HG02973 (cell line): ENCODE data around the gene COX15.
"Not testable (repeated sequence)": the region's sequence is repeated elsewhere in the genome, so short reads cannot be mapped to it uniquely, and the experiment has no call there.

Source experiments
- ATAC-seq: cut with Tn5 transposase; IDR thresholded peaks from one replicate; pipeline ENCODE4 v1.9.1; 2021; ENCODE audit warnings: moderate library complexity; ENCODE audit not compliant: unreplicated experiment

COX15 gene

DNA sequence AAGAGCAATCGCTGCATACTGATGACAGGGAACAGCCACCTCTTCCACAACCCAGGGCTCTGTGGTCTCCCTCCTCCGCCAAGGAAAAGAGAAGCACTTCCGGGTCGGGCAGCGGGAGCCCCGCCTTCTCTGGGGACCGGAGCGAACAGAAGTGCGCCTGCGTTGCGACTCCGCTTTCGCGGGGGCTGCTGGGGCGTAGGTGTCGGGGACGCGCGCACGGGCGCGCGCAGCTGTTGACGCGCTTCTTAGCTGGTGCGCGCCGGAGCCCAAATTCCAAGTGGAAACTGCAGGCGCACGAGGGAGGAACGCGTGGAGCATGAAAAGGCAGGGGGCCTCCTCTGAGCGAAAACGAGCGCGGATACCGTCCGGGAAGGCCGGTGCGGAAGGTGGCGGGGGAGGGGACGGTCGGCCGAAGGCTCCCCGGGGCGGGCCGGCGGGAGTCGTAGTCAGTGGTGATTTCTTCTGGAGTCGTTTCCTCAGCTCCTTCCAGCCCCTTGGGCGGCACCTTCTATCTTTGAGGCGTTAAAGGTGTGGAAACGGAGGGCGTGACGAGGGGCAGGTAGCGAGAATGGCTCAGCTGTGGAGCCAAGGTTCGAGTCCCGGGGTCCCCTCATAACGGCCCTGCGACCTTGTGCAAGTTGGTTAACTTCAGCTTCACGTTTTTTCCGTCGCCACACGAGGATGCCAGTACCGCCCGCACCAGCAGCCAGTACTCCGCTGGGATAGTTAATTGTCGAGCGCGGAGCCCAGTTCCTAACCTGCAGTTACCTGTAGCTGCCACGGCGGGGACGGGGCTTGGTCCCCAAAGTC lies at the start of gene COX15, which contains the start of gene CUTC:
COX15 (minus strand) TSS at position 95 of the 810 bp plus-strand sequence; CDS start at position 17, 78 bp downstream.
CUTC (plus strand) TSS at position 202 of the 810 bp plus-strand sequence; CDS start at position 317, 115 bp downstream.
- peak; percentile 81 for ATAC-seq

- no peak for ATAC-seq
Observed at GRCh38 chr10:99779335-99779734, 47.4 kb upstream of the COX15 start.

- ATAC-seq: no peak
Observed at GRCh38 chr10:99777918-99778714, 46.2 kb upstream of the COX15 start.

GRCh38 chr10:99775850-99776249 lies 43.9 kb upstream of the COX15 start:
- ATAC-seq: no peak

- ATAC-seq: no peak
Observed at GRCh38 chr10:99770408-99771045, 38.6 kb upstream of the COX15 start.

- no peak for ATAC-seq
Observed at GRCh38 chr10:99769706-99770105, 37.8 kb upstream of the COX15 start.

DNA sequence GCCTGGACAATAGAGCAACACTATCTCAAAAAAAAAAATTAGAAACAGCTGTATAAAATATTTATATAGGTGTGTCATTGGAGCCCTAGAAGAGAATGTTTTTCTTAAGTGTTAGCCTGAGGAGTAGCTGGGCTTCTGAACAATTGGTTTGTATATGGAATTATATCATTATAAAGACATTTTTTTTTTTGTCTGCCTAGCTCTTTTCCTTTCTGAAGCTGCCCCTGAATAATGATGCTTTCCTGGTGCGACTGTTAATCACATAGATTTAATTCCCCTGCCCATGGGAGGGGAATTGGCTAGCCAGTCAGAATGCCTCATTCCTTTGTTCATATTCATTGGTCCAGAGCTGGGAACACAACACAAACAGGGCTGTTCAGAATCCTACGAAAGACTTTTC lies 36.6 kb upstream of the COX15 start:
- ATAC-seq: no peak

DNA sequence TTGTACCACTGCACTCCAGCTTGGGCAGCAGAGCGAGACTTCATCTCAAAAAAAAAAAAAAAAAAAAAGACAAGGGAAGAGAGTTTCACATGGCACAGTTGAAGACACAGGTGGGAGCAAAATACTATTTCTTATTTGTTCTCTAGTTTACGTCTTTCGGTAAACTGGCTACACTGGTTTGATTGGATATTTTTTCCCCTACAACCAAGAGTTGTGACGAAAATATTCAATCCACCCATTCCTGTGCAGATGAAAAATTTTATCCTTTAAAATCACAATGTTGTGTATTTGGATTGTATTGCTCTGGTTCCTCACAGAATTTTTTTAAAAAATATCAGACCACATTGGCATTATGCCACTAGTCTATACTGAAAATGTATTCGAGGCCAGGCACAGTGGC lies 36.0 kb upstream of the COX15 start:
- no peak for ATAC-seq

GRCh38 chr10:99766302-99766681 lies 34.4 kb upstream of the COX15 start:
- peak; percentile 87 for ATAC-seq

DNA sequence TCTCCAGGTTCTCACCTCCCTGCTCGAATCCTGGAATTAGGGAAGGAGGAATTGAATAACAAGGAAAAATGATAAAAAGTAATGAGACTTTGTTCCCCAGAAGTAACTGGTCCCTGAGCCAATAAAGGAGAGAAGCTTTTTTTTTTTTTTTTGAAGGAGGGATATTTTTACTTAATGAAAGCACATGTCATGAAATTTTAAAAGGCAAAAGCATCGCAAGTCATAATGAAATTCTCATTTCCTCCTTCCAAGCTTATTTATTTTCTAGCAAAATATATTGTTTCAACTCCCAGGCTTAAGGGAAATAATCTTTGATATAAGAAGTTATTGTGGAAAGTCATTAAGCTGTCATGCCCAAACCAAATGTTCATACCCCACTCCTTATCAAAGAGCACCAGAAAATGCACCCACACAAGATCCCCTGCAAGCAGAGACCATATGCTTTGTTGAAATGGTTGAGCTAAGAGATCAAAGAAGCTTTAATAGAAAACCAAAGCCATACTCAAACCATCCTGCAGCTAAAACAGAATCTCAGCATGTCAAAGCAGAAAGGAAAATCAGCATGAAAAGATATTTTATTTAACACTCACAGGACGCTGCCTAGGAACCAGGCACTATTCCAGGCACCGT lies 33.9 kb upstream of the COX15 start:
- ATAC-seq: no peak

DNA sequence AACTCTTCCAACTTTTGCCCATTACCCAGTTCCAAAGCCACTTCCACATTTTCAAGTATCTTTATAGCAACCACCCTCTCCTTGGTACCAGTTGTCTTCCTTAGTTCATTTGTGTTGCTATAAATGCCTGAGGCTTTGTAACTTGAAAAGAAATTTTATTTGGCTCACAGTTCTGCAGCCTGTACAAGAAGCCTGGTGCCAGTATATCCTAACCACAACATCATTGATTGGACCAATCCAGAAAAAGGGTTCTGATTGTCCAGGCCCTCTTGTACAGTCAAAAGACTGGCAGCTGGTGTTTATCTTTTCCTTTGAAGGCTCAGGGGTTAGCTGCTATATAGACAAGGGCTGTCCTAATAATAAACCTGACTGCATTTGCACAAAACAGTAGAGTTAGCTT lies 29.4 kb upstream of the COX15 start:
- no peak for ATAC-seq

GRCh38 chr10:99760321-99760720 lies 28.4 kb upstream of the COX15 start:
- no peak for ATAC-seq

DNA sequence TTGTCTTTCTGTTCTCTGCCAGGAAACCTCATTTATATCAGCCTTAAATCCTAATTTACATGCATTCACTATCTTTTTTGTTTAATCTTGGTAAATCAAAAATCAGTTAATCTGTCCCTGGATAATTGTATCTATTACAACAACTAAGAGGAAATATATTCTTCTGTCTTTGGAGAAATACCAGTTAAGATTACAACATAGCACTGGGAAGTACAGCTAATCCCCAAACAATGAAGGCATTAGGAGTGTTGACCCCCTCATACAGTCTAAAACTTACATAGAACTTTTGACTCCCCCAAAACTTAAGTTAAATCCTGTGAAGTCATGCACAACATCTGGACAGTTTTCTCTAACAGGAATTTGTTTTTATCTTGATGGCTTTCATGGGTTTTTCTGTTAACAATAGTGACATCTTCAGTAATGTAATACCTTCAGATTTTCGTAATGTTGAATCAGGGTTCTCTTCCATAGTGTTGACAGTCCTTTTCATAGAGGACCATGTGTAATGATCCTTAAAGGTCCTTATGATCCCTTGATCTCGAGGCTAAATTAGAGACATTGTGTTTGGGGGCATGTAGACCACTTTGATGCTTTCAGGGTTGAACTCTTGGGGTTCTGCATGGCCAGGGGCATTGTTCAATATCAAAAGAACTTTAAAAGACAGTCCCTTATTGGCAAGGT lies 26.4 kb upstream of the COX15 start:
- ATAC-seq: no peak

- ATAC-seq: no peak
Observed at GRCh38 chr10:99756159-99756558, 24.2 kb upstream of the COX15 start.

DNA sequence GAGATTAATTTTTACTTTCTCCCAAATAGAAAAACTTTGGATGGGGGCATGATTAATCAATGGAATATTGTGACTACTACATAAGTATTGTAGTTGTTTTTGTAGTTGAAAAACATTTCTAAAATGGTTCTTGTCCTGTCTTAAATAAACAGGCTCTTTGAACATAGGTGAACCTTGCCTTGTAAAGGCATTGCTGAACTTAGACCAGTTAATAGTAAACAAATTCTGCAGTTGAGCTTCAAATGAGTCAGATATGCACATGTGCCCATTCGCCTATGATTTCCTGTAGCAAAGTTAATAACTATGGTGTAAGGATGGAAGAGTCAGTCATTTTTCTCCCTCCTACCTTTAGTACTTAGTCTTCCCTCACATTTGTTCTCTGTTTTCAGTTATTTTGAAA lies 22.7 kb upstream of the COX15 start:
- ATAC-seq: no peak

- no peak for ATAC-seq
Observed at GRCh38 chr10:99750641-99751040, 18.7 kb upstream of the COX15 start.

GRCh38 chr10:99748823-99749451 lies 17.0 kb upstream of the COX15 start:
- no peak for ATAC-seq

DNA sequence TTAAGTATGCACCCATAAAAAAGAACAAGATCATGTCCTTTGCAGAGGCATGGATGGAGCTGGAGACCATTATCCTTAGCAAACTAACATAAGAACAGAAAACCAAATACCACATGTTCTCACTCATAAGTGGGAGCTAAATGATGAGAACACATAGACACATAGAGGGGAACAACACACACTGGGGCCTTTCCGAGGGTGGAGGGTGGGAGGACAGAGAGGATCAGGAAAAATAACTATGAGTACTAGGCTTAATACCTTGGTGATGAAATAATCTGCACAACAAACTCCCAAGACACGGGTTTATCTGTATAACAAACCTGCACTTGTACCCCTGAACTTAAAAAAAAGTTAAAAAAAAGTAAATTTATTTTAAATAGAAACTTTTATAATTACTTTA lies 14.2 kb upstream of the COX15 start:
- not testable (repeated sequence) for ATAC-seq

- ATAC-seq: no peak
Observed at GRCh38 chr10:99743841-99744240, 11.9 kb upstream of the COX15 start.

DNA sequence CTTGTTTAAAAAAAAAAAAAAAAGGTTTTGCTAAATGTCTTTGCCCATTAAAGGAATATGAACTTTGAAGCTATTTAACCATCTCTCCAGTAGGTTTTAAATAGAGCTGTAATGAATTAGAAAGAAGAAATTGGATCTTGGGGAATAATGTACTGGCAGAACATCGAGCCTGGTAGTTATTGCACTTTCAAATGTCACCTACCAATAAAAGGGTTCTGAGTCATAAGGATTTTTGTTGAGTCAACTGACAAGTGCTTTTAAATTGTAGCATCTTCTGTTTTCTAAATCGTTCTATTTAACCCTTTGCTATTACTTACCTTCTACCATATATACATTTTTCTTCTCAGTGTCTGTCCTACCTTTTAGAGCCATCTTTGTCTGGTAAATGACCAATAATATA lies 10.8 kb upstream of the COX15 start:
- no peak for ATAC-seq
